Hepatocyte (in vitro differentiated cells): ENCODE data around the gene SLC4A5. TPM values are rescaled to one million over a fixed set of nuclear protein-coding genes. Genes with fewer than 3 reads are reported as not detected.

Experiments
- DNase-seq: peaks from one replicate; pipeline ENCODE4 v3.0.0-alpha.2; 2016; ENCODE audit warnings: low spot score
- H2AFZ ChIP-seq: fragments of 200-600 bp; sonication (generic); 2 replicates; pipeline ENCODE4 v1.6.0; 2016; ENCODE audit warnings: antibody characterized with exemption, mild to moderate bottlenecking
- H3K27ac ChIP-seq: fragments of 200-600 bp; sonication (generic); 2 replicates; pipeline ENCODE4 v1.5.1; 2016; ENCODE audit warnings: mild to moderate bottlenecking
- H3K27me3 ChIP-seq: fragments of 200-600 bp; sonication (generic); 2 replicates; pipeline ENCODE4 v1.6.1; 2016
- H3K36me3 ChIP-seq: fragments of 200-600 bp; sonication (generic); replicated peaks from 2 replicates; pipeline ENCODE4 v1.5.1; 2016; ENCODE audit warnings: low read depth; ENCODE audit not compliant: insufficient read depth
- H3K4me1 ChIP-seq: fragments of 200-600 bp; sonication (generic); 2 replicates; pipeline ENCODE4 v1.5.1; 2016; ENCODE audit warnings: mild to moderate bottlenecking, moderate library complexity; ENCODE audit not compliant: insufficient read depth
- H3K4me2 ChIP-seq: fragments of 200-600 bp; sonication (generic); 2 replicates; pipeline ENCODE4 v1.6.0; 2016
- H3K4me3 ChIP-seq: fragments of 200-600 bp; sonication (generic); 2 replicates; pipeline ENCODE4 v1.5.1; 2016; ENCODE audit warnings: mild to moderate bottlenecking
- H3K79me2 ChIP-seq: fragments of 200-600 bp; sonication (generic); 2 replicates; pipeline ENCODE4 v1.6.0; 2017; ENCODE audit warnings: mild to moderate bottlenecking
- H3K9me2 ChIP-seq: fragments of 200-600 bp; sonication (generic); replicated peaks from 2 replicates; pipeline ENCODE4 v1.6.0; 2017; ENCODE audit warnings: mild to moderate bottlenecking; ENCODE audit not compliant: insufficient read depth
- H3K9me3 ChIP-seq: fragments of 200-600 bp; sonication (generic); 2 replicates; pipeline ENCODE4 v1.5.1; 2016; ENCODE audit warnings: low read depth, mild to moderate bottlenecking
- H4K20me1 ChIP-seq: fragments of 200-600 bp; sonication (generic); 2 replicates; pipeline ENCODE4 v1.6.0; 2016; ENCODE audit warnings: mild to moderate bottlenecking; ENCODE audit not compliant: insufficient read depth, poor library complexity, severe bottlenecking
- CTCF ChIP-seq: fragments of 200-600 bp; sonication (generic); IDR thresholded peaks from 2 replicates; pipeline ENCODE4 v1.5.1; 2016; ENCODE audit warnings: antibody characterized with exemption, mild to moderate bottlenecking; ENCODE audit not compliant: poor library complexity
- EZH2 ChIP-seq: fragments of 200-600 bp; sonication (generic); IDR thresholded peaks from 2 replicates; pipeline ENCODE4 v1.6.1; 2016; ENCODE audit warnings: antibody characterized with exemption, mild to moderate bottlenecking, borderline replicate concordance
- EZH2phosphoT487 ChIP-seq: fragments of 200-600 bp; sonication (generic); IDR thresholded peaks from one replicate; pipeline ENCODE4 v1.6.1; 2018; ENCODE audit warnings: antibody characterized with exemption, mild to moderate bottlenecking, low read depth, moderate library complexity; ENCODE audit not compliant: unreplicated experiment, severe bottlenecking
- WGBS: methylation state at CpG from one replicate; pipeline ENCODE4 v1.1.6; 2016; ENCODE audit warnings: low lambda C conversion rate; ENCODE audit errors: missing lambda C conversion rate; 5-methylcytosine and 5-hydroxymethylcytosine counted together
- polyA plus RNA-seq: library from polyadenylated mRNA; unstranded; fragments of >200 nt; fragmentation: Nextera tagmentation; extraction: Ambion mirVana; gene quantifications from 2 replicates; pipeline ENCODE4 v1.2.1, GENCODE V29; 2016
- small RNA-seq: library from RNA; depleted of rRNA; stranded (forward); fragments of <200 nt; gene quantifications from one replicate; pipeline ENCODE3, GENCODE V24; 2014
- total RNA-seq: library from RNA; depleted of rRNA; stranded (reverse); fragments of >200 nt; gene quantifications from 2 replicates; pipeline ENCODE4 v1.2.3, GENCODE V29; 2014

SLC4A5 gene
- total and polyA plus RNA-seq, 2 experiments from 2014 or later = 0.28 to 1.5 TPM

DNA sequence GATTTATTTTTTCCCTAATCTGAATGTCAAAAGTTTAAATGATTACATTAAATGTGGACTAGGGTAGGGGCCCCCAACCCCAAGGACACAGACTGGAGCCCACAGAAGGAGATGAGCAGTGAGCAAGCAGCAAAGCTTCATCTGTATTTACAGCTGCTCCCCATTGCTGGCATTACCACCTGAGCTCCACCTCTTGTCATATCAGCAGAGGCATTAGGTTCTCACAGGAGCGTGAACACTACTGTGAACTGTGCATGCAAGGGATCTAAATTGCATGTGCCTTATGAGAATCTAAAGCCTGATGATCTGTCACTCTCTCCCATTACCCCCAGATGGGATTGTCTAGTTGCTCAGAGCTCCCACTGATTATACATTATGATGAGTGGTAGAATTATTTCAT lies 168.3 kb downstream of the SLC4A5 start:
- peaks cover 7% of the 10 kb centered on the region for H3K4me1 ChIP-seq
- H3K9me3 ChIP-seq = no peaks in the 10 kb centered on the region
- H3K27ac ChIP-seq = no peak overlapping the region
- peaks cover 56% of the 10 kb centered on the region for H4K20me1 ChIP-seq
- no peaks in the 10 kb centered on the region for H3K36me3 ChIP-seq
- no peaks in the 10 kb centered on the region for H3K9me2 ChIP-seq
- WGBS = 100% methylated on average over 1 of the region's 1 CpG
- no peak for DNase-seq
- no peak overlapping the region for H2AFZ ChIP-seq
- H3K4me2 ChIP-seq = no peak overlapping the region
- H3K79me2 ChIP-seq = peaks cover 82% of the 10 kb centered on the region
- TF ChIP-seq EZH2 (no peak), CTCF (no peak), EZH2phosphoT487 (no peak)
- no peaks in the 10 kb centered on the region for H3K27me3 ChIP-seq
- no peak overlapping the region for H3K4me3 ChIP-seq

DNA sequence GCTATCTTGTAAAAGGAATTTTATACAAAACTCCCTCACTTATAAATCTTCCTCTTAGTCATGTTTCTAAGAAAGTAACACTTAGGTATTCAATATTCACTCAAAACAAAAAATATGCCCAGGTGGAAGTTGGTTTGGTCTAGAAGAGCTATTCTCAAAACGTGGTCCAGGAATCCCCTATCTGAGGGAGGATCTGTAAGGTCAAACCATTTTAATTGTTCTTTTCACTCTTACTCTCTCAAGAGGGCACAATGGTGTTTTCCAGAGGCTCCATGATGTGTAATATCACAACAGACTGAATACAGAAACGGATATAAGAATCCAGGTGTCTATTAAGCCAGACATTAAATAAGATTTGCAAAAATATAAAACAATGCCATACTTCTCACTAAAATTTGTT lies 174.5 kb downstream of the SLC4A5 start:
- no peak overlapping the region for H3K27ac ChIP-seq
- no peak overlapping the region for H3K4me2 ChIP-seq
- no peak overlapping the region for H2AFZ ChIP-seq
- no peak overlapping the region for H3K4me3 ChIP-seq
- DNase-seq = no peak
- peaks cover 16% of the 10 kb centered on the region for H4K20me1 ChIP-seq
- no peaks in the 10 kb centered on the region for H3K9me2 ChIP-seq
- 74% methylated on average over 2 of the region's 2 CpGs for WGBS
- no peaks in the 10 kb centered on the region for H3K36me3 ChIP-seq
- no peaks in the 10 kb centered on the region for H3K27me3 ChIP-seq
- H3K79me2 ChIP-seq = peaks cover 89% of the 10 kb centered on the region
- no peaks in the 10 kb centered on the region for H3K4me1 ChIP-seq
- H3K9me3 ChIP-seq = no peaks in the 10 kb centered on the region
- no peak for TF ChIP-seq EZH2

Small RNAs within 50 kb of the gene (small RNA-seq; reads per million reads assigned to genes)
- gene RNU6-542P (not detected), gene TAF13P2 (not detected)

Other genes with a start within 250 kb of the SLC4A5 start
- 43.8 and 60.3 TPM in 2 replicates for gene BOLA3, start 195.5 kb downstream of the SLC4A5 start, total RNA-seq
- gene BOLA3, start 195.5 kb downstream of the SLC4A5 start, polyA plus RNA-seq = 49.0 and 56.3 TPM in 2 replicates
- 100 and 118 TPM in 2 replicates for gene MOB1A, start 164.5 kb downstream of the SLC4A5 start, total RNA-seq
- 43.3 and 47.2 TPM in 2 replicates for gene MOB1A, start 164.5 kb downstream of the SLC4A5 start, polyA plus RNA-seq
- 126 and 142 TPM in 2 replicates for gene MTHFD2, start 144.8 kb downstream of the SLC4A5 start, total RNA-seq
- gene MTHFD2, start 144.8 kb downstream of the SLC4A5 start, polyA plus RNA-seq = 40.1 TPM in 2 replicates
- 72.3 and 84.3 TPM in 2 replicates for gene DCTN1, start 36.9 kb upstream of the SLC4A5 start, total RNA-seq
- 95.0 and 111 TPM in 2 replicates for gene DCTN1, start 36.9 kb upstream of the SLC4A5 start, polyA plus RNA-seq
- 0.32 and 0.37 TPM in 2 replicates for gene C2orf81, start 78.2 kb upstream of the SLC4A5 start, total RNA-seq
- 0.76 and 4.2 TPM in 2 replicates for gene C2orf81, start 78.2 kb upstream of the SLC4A5 start, polyA plus RNA-seq
- gene WDR54, start 78.3 kb upstream of the SLC4A5 start, total RNA-seq = 6.2 and 7.1 TPM in 2 replicates
- 22.2 and 22.6 TPM in 2 replicates for gene WDR54, start 78.3 kb upstream of the SLC4A5 start, polyA plus RNA-seq
- 66.1 and 74.2 TPM in 2 replicates for gene RTKN, start 98.5 kb upstream of the SLC4A5 start, total RNA-seq
- gene RTKN, start 98.5 kb upstream of the SLC4A5 start, polyA plus RNA-seq = 77.5 and 85.0 TPM in 2 replicates
- 16.0 and 20.0 TPM in 2 replicates for gene INO80B, start 111.7 kb upstream of the SLC4A5 start, total RNA-seq
- 18.9 and 19.9 TPM in 2 replicates for gene INO80B, start 111.7 kb upstream of the SLC4A5 start, polyA plus RNA-seq
- gene WBP1, start 115.0 kb upstream of the SLC4A5 start, total RNA-seq = 66.5 and 85.7 TPM in 2 replicates
- 87.5 and 95.0 TPM in 2 replicates for gene WBP1, start 115.0 kb upstream of the SLC4A5 start, polyA plus RNA-seq
- gene MOGS, start 122.0 kb upstream of the SLC4A5 start, total RNA-seq = 47.6 and 67.1 TPM in 2 replicates
- gene MOGS, start 122.0 kb upstream of the SLC4A5 start, polyA plus RNA-seq = 48.3 and 60.2 TPM in 2 replicates
- gene MRPL53, start 129.3 kb upstream of the SLC4A5 start, total RNA-seq = 13.8 and 23.4 TPM in 2 replicates
- 89.6 and 95.9 TPM in 2 replicates for gene MRPL53, start 129.3 kb upstream of the SLC4A5 start, polyA plus RNA-seq
- 11.6 and 15.9 TPM in 2 replicates for gene CCDC142, start 139.6 kb upstream of the SLC4A5 start, total RNA-seq
- 16.6 and 21.3 TPM in 2 replicates for gene CCDC142, start 139.6 kb upstream of the SLC4A5 start, polyA plus RNA-seq
- gene TTC31, start 139.7 kb upstream of the SLC4A5 start, total RNA-seq = 19.9 and 25.1 TPM in 2 replicates
- gene TTC31, start 139.7 kb upstream of the SLC4A5 start, polyA plus RNA-seq = 21.3 and 23.8 TPM in 2 replicates
- 2.5 and 3.4 TPM in 2 replicates for gene LBX2, start 156.2 kb upstream of the SLC4A5 start, total RNA-seq
- gene LBX2, start 156.2 kb upstream of the SLC4A5 start, polyA plus RNA-seq = 3.1 and 5.2 TPM in 2 replicates
- gene PCGF1, start 164.3 kb upstream of the SLC4A5 start, total RNA-seq = 10.4 and 10.6 TPM in 2 replicates
- 29.0 and 30.2 TPM in 2 replicates for gene PCGF1, start 164.3 kb upstream of the SLC4A5 start, polyA plus RNA-seq
- not detected in 2 replicates for gene TLX2, start 171.0 kb upstream of the SLC4A5 start, total RNA-seq
- gene TLX2, start 171.0 kb upstream of the SLC4A5 start, polyA plus RNA-seq = not detected in 2 replicates
- 1.2 and 4.0 TPM in 2 replicates for gene DQX1, start 182.8 kb upstream of the SLC4A5 start, total RNA-seq
- 0.73 TPM in 1 of 2 replicates, not detected in the other for gene DQX1, start 182.8 kb upstream of the SLC4A5 start, polyA plus RNA-seq
- gene AUP1, start 186.3 kb upstream of the SLC4A5 start, total RNA-seq = 121 and 138 TPM in 2 replicates
- 195 and 212 TPM in 2 replicates for gene AUP1, start 186.3 kb upstream of the SLC4A5 start, polyA plus RNA-seq
- 31.2 and 32.4 TPM in 2 replicates for gene HTRA2, start 186.5 kb upstream of the SLC4A5 start, total RNA-seq
- gene HTRA2, start 186.5 kb upstream of the SLC4A5 start, polyA plus RNA-seq = 33.5 and 37.2 TPM in 2 replicates
- gene LOXL3, start 210.5 kb upstream of the SLC4A5 start, total RNA-seq = 13.3 and 13.6 TPM in 2 replicates
- gene LOXL3, start 210.5 kb upstream of the SLC4A5 start, polyA plus RNA-seq = 11.0 and 11.2 TPM in 2 replicates
- 8.0 and 11.6 TPM in 2 replicates for gene DOK1, start 211.3 kb upstream of the SLC4A5 start, total RNA-seq
- 10.7 and 11.4 TPM in 2 replicates for gene DOK1, start 211.3 kb upstream of the SLC4A5 start, polyA plus RNA-seq